ENCODE data around the gene STK16. TPM values are rescaled to one million over a fixed set of nuclear protein-coding genes. Genes with fewer than 3 reads are reported as not detected.
A peak's percentile ranks its signal among the peaks of the same experiment; 100 is the strongest.

STK16 gene
- total and polyA plus RNA-seq, 2 of the 13 experiments (the other 11 are each of a cell fraction or from before 2014, with no cell fraction given) = 28.0 to 50.9 TPM

DNA sequence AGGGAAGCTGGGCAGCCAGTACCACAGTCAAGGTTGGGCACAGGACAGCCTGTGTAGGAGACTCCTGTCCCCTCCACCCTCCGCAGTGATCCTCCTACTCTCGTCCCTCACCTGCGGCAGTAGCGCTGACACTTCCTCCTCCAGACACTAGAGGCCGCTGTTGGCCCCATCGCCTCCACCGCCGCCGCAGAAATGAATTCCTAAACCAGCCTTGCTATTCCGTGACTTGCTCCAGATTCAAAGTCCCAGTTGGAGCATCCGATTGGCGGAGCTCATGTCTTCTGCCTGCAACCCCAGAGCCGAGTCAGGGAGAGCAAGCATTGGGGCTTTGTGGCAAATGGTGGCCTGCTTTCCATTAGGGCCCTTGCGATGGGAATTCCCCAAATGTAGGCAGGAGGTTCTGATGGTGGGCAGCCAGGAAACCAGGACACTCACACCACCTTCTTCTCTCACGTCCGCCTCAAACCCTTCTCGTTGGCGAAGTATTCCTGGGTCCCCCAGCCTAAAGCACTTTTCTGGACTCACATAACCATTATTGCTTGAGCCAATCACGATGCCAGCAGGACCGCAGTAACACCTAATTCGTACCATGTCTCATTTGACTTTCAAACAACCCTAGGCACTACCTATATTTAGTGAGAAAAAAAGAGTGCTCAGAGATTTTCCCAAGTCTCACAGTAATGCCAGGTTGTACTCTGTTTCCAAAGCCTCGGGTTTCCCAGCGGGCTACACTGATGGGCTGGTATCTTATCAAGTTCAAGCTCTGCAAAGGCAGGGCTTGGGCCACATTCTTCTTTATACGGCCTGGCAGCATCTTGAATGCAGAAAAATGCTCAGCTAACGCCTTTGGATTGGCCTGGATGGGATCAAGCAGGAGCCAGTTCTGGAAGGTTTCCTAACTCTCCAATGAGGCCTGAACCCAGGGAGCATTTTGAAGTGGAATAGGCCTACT is 32.7 kb downstream of the STK16 start (continued):
- TF ChIP-seq, protein P1, sequence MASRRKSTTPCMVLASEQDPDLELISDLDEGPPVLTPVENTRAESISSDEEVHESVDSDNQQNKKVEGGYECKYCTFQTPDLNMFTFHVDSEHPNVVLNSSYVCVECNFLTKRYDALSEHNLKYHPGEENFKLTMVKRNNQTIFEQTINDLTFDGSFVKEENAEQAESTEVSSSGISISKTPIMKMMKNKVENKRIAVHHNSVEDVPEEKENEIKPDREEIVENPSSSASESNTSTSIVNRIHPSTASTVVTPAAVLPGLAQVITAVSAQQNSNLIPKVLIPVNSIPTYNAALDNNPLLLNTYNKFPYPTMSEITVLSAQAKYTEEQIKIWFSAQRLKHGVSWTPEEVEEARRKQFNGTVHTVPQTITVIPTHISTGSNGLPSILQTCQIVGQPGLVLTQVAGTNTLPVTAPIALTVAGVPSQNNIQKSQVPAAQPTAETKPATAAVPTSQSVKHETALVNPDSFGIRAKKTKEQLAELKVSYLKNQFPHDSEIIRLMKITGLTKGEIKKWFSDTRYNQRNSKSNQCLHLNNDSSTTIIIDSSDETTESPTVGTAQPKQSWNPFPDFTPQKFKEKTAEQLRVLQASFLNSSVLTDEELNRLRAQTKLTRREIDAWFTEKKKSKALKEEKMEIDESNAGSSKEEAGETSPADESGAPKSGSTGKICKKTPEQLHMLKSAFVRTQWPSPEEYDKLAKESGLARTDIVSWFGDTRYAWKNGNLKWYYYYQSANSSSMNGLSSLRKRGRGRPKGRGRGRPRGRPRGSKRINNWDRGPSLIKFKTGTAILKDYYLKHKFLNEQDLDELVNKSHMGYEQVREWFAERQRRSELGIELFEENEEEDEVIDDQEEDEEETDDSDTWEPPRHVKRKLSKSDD (CRISPR knock-in tag; IDR thresholded peaks at IDR 0.05; ENCODE audit: low read depth) = 0 out of 2 replicates have a peak, but pooled peaks have one; percentile 15
- TF ChIP-seq MEIS2 (CRISPR knock-in tag; IDR thresholded peaks at IDR 0.05) = 0 out of 2 replicates have a peak, but pooled peaks have one; percentile 44
- TF ChIP-seq KLF12 (CRISPR knock-in tag; IDR thresholded peaks at IDR 0.05; ENCODE audit: borderline replicate concordance) = no peak
- no peak for TF ChIP-seq KDM4B (CRISPR knock-in tag; IDR thresholded peaks at IDR 0.05)
- TF ChIP-seq PCBP2 (optimal IDR thresholded peaks at IDR 0.05; ENCODE audit: low read depth, low read length, poor library complexity, severe bottlenecking) = no peak
- TF ChIP-seq EED (CRISPR knock-in tag; IDR thresholded peaks at IDR 0.05) = 0 out of 2 replicates have a peak, but pooled peaks have one; percentile 48
- no peak for TF ChIP-seq MXD4 (CRISPR knock-in tag; IDR thresholded peaks at IDR 0.05)
- TF ChIP-seq, protein P2, sequence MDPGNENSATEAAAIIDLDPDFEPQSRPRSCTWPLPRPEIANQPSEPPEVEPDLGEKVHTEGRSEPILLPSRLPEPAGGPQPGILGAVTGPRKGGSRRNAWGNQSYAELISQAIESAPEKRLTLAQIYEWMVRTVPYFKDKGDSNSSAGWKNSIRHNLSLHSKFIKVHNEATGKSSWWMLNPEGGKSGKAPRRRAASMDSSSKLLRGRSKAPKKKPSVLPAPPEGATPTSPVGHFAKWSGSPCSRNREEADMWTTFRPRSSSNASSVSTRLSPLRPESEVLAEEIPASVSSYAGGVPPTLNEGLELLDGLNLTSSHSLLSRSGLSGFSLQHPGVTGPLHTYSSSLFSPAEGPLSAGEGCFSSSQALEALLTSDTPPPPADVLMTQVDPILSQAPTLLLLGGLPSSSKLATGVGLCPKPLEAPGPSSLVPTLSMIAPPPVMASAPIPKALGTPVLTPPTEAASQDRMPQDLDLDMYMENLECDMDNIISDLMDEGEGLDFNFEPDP (CRISPR knock-in tag; conservative IDR thresholded peaks at IDR 0.05) = no peak
- TF ChIP-seq, protein P3, sequence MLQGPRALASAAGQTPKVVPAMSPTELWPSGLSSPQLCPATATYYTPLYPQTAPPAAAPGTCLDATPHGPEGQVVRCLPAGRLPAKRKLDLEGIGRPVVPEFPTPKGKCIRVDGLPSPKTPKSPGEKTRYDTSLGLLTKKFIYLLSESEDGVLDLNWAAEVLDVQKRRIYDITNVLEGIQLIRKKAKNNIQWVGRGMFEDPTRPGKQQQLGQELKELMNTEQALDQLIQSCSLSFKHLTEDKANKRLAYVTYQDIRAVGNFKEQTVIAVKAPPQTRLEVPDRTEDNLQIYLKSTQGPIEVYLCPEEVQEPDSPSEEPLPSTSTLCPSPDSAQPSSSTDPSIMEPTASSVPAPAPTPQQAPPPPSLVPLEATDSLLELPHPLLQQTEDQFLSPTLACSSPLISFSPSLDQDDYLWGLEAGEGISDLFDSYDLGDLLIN (CRISPR knock-in tag; IDR thresholded peaks at IDR 0.05; ENCODE audit: borderline replicate concordance) = no peak
- TF ChIP-seq, protein P4, sequence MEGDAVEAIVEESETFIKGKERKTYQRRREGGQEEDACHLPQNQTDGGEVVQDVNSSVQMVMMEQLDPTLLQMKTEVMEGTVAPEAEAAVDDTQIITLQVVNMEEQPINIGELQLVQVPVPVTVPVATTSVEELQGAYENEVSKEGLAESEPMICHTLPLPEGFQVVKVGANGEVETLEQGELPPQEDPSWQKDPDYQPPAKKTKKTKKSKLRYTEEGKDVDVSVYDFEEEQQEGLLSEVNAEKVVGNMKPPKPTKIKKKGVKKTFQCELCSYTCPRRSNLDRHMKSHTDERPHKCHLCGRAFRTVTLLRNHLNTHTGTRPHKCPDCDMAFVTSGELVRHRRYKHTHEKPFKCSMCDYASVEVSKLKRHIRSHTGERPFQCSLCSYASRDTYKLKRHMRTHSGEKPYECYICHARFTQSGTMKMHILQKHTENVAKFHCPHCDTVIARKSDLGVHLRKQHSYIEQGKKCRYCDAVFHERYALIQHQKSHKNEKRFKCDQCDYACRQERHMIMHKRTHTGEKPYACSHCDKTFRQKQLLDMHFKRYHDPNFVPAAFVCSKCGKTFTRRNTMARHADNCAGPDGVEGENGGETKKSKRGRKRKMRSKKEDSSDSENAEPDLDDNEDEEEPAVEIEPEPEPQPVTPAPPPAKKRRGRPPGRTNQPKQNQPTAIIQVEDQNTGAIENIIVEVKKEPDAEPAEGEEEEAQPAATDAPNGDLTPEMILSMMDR (CRISPR knock-in tag; IDR thresholded peaks at IDR 0.05) = peak; percentile 98
- TF ChIP-seq SMC3 (IDR thresholded peaks at IDR 0.05; ENCODE audit: low read length) = peak; percentile 52
- TF ChIP-seq YY1 (IDR thresholded peaks at IDR 0.05; ENCODE audit: insufficient read depth, insufficient replicate concordance, low read depth, low read length) = peak; percentile 32
- TF ChIP-seq ZIK1 (CRISPR knock-in tag; IDR thresholded peaks at IDR 0.05; ENCODE audit: borderline replicate concordance, low read depth) = no peak
- TF ChIP-seq HOXA9 (CRISPR knock-in tag; IDR thresholded peaks at IDR 0.05; ENCODE audit: borderline replicate concordance) = no peak
- TF ChIP-seq ZNF460 (CRISPR knock-in tag; IDR thresholded peaks at IDR 0.05; ENCODE audit: borderline replicate concordance) = no peak
